GM20000 (cell line): ENCODE data around the gene MYL11.

Experiments used
- DNase-seq: peaks from one replicate; pipeline ENCODE4 v3.0.0; 2012; ENCODE audit warnings: low spot score
- TF ChIP-seq, protein P1 (sequence below): IDR thresholded peaks from 2 replicates; pipeline ENCODE4 v1.5.1; 2012; ENCODE audit warnings: mild to moderate bottlenecking, control low read depth; ENCODE audit errors: extremely low read depth, missing control alignments

MYL11 gene

DNA sequence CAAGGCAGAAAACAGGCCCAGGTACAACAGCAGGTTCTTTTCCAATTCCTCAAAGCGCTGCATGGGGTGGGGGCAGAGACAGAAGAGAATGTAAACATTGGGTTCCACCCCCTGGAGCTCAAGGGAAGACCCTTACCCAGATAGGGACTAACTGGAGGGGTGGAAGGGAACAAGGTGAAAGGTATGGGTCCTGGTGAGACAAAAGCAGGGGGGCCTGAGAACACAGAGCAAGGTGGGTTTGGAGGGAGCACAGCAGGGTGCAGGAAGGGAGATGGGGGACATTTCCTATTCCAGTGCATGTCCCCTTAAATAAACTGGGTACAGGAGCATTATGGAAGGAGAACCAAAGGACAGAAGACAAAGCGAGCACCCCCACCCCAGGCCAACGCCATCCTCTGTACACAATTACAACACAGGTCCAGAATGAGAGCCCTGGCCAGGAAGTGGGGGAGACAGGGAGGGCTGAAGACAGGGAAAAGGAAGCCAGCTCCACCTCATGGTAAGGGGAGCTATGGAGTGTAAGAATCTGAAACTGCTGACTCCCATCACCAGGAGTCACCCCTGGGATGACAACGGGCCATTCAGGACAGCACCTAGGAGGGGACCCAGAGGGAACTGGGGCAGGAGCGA lies 17.4 kb upstream of the MYL11 start:
- TF ChIP-seq, protein P1, sequence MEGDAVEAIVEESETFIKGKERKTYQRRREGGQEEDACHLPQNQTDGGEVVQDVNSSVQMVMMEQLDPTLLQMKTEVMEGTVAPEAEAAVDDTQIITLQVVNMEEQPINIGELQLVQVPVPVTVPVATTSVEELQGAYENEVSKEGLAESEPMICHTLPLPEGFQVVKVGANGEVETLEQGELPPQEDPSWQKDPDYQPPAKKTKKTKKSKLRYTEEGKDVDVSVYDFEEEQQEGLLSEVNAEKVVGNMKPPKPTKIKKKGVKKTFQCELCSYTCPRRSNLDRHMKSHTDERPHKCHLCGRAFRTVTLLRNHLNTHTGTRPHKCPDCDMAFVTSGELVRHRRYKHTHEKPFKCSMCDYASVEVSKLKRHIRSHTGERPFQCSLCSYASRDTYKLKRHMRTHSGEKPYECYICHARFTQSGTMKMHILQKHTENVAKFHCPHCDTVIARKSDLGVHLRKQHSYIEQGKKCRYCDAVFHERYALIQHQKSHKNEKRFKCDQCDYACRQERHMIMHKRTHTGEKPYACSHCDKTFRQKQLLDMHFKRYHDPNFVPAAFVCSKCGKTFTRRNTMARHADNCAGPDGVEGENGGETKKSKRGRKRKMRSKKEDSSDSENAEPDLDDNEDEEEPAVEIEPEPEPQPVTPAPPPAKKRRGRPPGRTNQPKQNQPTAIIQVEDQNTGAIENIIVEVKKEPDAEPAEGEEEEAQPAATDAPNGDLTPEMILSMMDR, result no peak
- DNase-seq, result no peak

GRCh38 chr16:30357715-30358576 lies 16.7 kb upstream of the MYL11 start:
- DNase-seq, result no peak
- TF ChIP-seq, protein P1, result no peak

DNA sequence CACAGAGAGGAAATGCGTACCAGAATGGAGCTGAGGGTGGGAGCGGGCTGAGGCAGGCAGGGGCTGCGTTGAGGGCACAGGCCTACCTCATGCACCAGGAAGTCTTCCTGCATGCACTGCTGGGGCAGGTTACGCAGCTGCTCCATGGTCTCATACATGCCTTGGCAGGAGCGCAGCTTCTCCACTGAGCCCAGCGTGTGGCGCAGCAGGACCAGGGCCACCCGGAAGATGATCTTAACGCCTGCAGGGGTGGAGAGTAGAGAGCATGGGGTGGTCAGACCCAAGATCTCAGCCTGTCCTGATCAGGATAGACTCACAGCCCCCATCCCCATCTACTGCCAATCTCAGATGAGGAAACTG lies 16.0 kb upstream of the MYL11 start:
- TF ChIP-seq, protein P1, result no peak
- no peak for DNase-seq

- no peak for DNase-seq
- TF ChIP-seq, protein P1, result no peak
These were observed 15.4 kb upstream of the MYL11 start for GRCh38 chr16:30358990-30359870.

GRCh38 chr16:30359871-30360170 lies 14.8 kb upstream of the MYL11 start:
- no peak for DNase-seq
- TF ChIP-seq, protein P1, result no peak

- TF ChIP-seq, protein P1, result no peak
- DNase-seq, result no peak
These were observed 13.4 kb upstream of the MYL11 start for GRCh38 chr16:30361180-30361579.

DNA sequence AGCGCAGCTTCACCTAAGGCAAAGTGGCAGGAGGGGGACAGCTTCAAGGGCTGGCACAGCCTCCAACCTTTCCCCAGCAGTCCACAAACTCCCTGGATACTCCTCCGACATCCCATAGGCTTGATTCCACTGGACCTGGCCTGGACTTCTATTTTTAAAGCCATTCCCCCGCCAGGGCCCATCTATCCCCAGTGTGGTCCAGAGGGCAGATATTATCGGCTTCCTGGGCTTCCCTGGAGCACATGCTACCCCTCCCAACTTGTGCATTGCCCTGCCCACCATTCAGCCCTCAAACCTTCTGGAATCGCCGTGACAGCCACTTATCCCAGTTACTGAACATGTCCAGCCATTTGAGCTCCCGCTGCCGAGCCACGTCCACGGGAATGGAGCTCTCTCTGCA lies 9.4 kb upstream of the MYL11 start:
- TF ChIP-seq, protein P1, result no peak
- DNase-seq, result no peak
